Cardiac ventricle fibroblast (primary cell): Measurements from ENCODE around the gene CEP83. TPM values are rescaled to one million over a fixed set of nuclear protein-coding genes. Genes with fewer than 3 reads are reported as not detected.

Source experiments
- total RNA-seq: library from RNA; depleted of rRNA; stranded (reverse); fragments of >200 nt; gene quantifications from 2 replicates; pipeline ENCODE4 v1.2.3, GENCODE V29; 2015

Gene CEP83
- total RNA-seq = 5.7 and 10.2 TPM in 2 replicates

GRCh38 chr12:94459728-94460615 is at the start of gene CEP83:
Gene CEP83, minus strand, starts transcription at chr12:94459867. Its CDS starts 47,377 bp downstream, at chr12:94412490.

Other genes with a start within 250 kb of the CEP83 start
- 0.69 and 0.73 TPM in 2 replicates for gene TMCC3, start 190.7 kb upstream of the CEP83 start, total RNA-seq